GM21737 (cell line): ENCODE results near the gene SLC22A5.
A peak's percentile ranks its signal among the peaks of the same experiment; 100 is the strongest.
"Not testable (repeated sequence)": the region's sequence is repeated elsewhere in the genome, so short reads cannot be mapped to it uniquely, and the experiment has no call there.

ENCODE experiments used
- ATAC-seq: cut with Tn5 transposase; IDR thresholded peaks from one replicate; pipeline ENCODE4 v1.9.1; 2021; ENCODE audit warnings: mild to moderate bottlenecking, moderate library complexity; ENCODE audit not compliant: unreplicated experiment

SLC22A5 gene

GRCh38 chr5:132410451-132411303 lies 41.2 kb downstream of the SLC22A5 start:
- peak; percentile 66 for ATAC-seq

- no peak for ATAC-seq
Observed at GRCh38 chr5:132411304-132412013, 41.9 kb downstream of the SLC22A5 start.

DNA sequence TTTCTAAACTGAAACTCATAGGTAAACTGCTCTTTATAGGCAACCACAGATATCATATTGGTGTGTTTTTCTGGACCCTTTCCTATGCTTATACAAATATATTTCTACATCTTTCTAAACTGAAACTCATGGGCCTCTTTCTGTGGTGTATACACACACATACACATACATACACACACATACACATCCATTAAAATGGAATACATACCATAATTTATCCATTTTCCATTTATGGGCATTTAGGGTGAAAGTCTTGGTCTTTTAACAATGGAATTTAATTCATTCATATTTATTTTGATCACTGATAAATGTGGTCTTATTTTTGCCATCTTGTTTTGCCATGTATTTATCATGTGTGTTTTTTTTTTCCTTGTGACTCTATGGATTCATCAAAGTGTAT lies 44.1 kb downstream of the SLC22A5 start:
- ATAC-seq, result no peak

DNA sequence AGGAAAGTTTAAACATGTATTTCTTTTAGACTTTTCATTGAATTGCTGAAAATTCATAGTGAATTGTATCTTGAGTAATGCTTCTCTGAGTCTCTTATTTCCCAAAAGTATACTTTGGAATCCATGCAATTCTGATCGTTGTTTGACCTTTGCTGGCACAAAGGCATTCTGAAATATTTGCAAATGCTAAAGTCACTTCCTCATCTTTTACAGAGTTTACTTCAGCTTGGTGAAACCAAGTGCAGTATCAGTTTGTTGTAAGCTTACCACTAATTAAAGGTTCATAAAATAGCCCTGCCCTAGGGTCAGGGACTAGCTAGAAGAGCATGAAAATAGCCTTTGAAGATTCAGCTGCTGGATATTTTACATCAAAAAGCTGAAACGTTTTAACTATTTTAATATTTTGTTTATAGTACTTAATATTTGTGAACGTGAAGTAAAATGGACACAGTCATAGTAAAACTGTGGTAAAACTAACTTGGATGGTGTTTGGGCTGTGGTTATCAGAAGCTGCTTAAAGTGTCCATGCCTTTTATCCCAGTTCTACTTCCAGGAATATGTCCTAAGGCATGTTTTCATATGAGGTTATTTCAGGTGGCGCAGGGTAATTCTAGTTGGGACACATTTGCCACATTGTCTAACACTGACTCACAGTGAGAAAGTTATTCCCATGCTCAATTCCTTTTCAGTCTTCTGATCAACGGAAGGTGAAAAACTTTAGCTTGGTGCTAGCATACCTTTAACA lies 45.3 kb downstream of the SLC22A5 start:
- no peak for ATAC-seq

DNA sequence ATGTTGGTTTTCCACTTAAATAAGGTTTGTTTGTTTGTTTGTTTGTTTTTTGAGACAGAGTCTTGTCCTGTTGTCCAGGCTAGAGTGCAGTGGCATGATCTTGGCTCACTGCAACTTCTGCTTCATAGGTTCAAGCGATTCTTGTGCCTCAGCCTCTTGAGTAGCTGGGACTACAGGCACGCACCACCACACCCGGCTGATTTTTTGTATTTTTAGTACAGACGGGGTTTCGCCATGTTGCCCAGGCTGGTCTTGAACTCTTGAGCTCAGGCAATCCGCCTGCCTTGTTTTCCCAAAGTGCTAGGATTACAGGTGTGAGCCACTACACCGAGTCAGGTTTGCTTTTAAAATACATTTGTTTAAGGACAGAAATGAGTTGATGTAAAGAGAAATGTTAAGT lies 46.0 kb downstream of the SLC22A5 start:
- ATAC-seq, result not testable (repeated sequence)

DNA sequence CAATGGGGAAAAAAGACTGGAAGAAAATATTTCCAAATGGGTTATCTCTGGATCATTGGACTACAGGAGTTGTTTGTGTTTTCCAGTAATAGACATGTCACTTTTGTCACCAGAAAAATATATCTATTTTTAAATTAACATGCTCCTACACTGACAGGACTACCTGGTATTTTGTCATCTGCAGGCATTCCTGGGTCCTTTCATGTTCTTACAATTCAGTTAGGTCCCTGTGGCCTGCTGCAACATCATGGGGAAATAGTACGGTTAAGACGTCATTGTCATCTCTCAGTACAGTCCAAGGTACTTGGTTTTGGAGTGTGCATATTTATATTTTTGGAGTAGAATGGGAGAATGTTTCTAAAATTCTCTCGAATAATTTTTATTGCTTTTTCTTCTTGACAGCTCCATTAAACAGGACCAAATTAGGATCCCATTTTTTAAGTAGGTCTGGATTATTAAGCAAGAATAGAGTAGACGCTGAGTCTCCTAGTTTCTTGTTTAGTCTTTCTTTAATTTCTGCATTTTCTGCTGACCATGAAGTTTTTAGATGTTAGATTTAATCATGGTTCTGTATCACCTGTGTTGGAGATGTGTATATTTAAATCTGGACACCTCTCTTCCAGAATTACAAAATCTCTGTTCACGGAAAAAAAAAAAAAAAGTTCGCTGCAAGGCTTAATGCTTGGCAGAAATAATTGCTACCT lies 46.9 kb downstream of the SLC22A5 start:
- ATAC-seq, result no peak

DNA sequence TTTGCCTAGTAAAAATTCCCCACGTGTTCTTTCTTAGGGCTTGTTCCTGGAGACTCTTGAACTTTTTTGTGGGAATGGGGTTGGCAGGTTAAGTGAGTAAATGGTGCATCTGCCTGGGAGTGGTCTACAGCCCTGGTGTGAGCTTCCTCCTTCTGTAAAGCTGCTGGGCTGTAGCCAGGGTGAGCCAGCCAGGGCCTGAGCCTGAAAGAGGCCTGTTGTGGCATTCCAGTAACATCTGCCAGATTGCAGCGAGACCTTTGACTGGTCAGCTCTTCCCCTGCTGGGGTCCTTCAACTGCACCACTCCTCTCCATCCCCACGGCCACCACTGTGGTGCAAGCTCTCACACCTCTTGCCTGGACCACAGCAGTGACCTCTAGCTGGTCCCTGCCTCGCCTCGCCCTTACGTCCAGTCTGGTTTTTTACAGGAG lies 47.5 kb downstream of the SLC22A5 start:
- ATAC-seq, result no peak

GRCh38 chr5:132417461-132417860 lies 48.0 kb downstream of the SLC22A5 start:
- no peak for ATAC-seq

DNA sequence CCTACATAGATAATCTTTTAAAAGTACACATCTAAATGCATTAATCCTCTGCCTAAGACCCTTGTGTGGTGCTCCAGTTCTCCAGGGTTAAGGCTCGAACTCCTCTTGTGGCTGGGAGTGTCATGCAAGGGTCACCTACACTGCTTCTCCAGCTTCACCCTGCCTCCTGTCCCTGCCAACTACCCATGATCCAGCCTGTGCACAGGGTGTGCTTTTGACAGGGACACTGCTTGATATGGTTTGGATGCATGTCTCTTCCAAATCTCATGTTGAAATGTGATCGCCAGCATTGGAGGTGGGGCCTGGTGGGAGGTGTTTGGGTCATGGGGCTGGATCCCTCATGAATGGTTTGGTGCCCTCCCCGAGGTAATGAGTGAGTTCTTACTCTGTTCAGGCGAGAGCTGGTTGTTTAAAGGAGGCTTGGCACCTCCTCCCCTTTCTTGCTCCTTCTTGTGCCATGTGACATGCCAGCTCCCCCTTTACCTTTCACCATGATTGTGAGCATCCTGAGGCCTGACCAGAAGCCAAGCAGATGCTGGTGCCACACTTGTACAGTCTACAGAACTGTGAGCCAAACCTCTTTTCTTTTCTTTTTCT lies 48.5 kb downstream of the SLC22A5 start:
- ATAC-seq, result no peak

DNA sequence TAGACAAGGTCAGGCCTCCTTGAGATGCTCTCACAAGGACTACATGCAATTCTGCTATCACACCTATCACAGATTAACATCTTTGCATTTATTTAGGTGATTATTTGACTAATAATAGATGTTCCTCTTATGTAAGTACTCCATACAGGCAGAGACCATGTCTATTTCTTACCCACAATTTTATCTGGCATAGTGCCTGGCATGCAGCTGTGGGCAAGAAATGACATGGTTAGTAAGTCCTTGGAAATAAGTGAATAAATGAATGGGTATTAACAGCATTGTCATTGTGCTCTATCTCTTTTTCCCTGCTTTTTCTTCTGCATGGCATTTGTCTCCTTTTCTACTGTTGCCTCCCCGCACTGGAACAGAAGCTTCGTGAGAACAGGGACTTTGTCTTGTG lies 49.4 kb downstream of the SLC22A5 start:
- no peak for ATAC-seq

DNA sequence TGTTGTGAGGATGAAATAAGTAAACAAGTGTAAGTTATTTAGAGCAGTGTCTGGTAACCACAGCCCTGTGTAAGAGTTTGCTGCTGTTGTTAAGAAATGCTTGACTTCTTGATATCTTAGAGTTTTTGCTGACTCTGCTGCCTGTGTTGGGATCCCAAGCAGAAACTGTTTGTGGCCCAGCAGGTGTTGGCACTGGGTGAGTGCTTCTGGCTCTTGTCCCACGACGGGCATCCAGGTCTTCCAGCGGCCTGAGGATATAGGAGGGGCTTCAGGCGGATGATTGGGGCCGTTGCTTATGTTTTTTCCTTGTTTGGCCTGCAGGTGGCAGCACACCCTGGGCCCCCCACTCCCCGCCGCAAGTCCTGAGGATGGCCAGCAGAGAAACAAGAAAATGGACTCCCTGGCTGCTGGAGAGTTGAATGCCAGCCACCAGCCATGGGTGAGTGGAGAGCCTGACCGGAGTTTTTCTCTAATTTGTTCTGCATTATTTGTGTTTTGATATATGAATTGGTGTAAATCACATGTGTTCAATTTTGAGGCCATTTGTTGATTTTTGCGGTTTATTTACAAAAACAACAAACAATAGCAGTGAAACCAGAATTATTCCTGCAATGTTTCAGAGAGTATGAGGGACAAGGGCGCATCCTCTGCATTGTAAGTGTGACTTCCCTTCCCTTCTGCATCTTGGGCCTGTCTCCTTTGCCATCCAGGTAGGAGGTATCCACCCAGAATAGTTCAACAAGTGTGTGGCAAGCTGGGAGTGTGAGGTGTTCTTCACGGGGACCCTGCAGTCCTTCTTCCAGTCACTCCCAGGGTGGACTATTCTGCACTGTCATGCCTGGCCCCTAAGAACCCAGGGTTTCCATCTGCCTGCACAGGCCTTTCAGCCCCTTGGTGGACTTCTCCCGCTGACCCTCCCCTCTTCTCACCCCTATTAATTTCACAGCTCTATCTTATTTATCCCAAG lies 50.3 kb downstream of the SLC22A5 start:
- no peak for ATAC-seq

GRCh38 chr5:132420706-132421272 lies 51.3 kb downstream of the SLC22A5 start:
- peak; percentile 47 for ATAC-seq

DNA sequence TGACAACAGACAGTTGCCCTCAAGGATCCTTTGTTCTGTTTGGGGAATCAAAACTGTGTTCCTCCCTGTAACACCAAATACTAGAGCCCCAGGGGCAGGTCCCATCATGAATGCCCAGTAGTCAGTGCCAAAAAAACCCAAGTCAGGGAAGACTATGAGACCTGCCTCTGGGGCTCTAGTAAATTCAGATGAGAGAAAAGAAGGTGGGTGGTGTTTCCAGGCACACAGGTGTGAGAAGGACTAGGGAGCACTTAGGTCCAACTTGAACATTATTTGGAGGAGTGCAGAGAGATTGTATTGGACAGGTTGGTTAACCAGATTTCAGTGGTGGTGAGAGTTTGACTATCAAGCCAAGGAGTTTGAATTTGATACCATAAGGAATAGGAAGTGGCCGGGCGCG lies 52.0 kb downstream of the SLC22A5 start:
- ATAC-seq, result no peak

DNA sequence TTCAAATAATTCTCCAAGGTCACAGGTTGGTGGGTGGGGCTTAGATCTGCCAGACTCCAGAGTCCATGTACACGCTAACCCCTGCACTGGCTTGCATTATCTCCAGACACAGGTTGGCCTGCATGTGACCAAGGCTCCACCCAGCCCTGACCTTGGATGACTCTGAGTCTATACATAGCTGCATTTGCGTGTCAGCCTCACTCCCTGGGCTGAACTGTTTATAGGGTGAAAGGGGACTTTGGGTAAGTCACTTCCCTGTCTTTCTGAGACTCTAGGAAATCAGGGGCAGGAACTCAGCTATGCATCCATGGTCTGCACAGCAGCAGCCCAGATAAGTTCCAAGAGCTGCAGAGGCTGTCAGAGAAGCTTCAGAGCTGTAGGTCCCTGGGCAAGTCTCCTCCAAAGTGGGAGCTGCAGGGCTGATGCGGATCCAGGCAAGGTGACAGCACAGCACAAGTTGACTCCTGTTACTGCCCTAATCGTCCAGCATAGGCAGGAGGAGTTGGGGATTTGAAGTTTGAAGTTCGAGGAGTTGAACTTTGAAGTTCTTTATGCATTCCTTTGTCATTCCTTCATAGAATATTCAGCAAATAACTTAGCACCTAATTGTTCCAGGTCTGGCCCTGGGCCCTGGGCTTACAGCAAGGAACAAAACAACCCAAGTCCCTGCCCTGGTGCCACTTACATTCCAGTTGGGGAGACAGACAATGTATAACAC lies 53.4 kb downstream of the SLC22A5 start:
- ATAC-seq, result no peak

GRCh38 chr5:132423438-132423898 lies 54.0 kb downstream of the SLC22A5 start:
- no peak for ATAC-seq

DNA sequence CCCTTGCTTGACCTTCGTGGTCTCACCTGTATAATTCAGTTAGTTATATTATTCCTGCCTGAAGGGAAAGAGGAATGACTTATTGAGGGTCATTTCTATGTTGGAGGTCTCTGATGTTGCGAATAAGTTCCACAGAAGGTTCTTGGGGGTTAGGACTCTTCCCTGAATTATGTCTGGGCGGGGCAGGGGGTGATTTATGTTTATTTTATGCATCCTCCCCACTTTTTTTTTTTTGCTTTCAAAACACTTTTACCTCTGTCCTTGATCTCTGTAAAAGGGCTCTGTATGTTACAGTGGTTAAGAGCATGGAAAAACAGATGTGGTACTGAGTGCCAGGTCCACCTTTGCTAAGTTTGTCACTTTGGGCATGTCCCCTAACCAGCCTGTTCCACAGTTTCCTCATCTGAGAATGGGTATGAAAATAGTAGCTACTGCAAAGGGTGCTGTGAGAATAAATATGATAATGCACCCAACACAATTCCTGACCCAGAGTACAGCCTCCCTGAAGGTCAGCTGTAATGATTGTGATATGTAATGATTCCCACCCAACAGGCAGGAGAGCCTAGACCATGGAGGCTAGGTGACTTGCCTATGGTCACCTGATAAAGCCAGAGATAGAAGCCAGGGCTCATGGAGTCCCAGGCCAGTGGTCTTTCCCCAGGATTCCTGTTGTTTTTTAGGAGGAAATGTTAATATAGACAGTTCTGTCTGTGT lies 54.8 kb downstream of the SLC22A5 start:
- no peak for ATAC-seq
